HepG2 (cell line): Measurements from ENCODE around the gene SYNJ2. TPM values are rescaled to one million over a fixed set of nuclear protein-coding genes. Genes with fewer than 3 reads are reported as not detected.

Experiments
- ARID5B ChIP-seq: IDR thresholded peaks from 2 replicates; pipeline ENCODE4 v1.4.0; 2020; ENCODE audit warnings: mild to moderate bottlenecking, missing genetic modification reagents
- ARNT ChIP-seq: fragments of 450-650 bp; IDR thresholded peaks from 2 replicates; pipeline ENCODE4 v1.6.1; 2017
- ASH2L ChIP-seq: fragments of 300-600, 200-600 bp; sonication (generic); IDR thresholded peaks from 2 replicates; pipeline ENCODE4 v1.7.0; 2017; ENCODE audit warnings: low read depth, mild to moderate bottlenecking, moderate library complexity, mixed read lengths, low read length; ENCODE audit not compliant: insufficient read length
- ETS1 ChIP-seq: sonication (generic); formaldehyde crosslinking; IDR thresholded peaks from 2 replicates; pipeline ENCODE4 v1.4.0; 2020; ENCODE audit warnings: missing genetic modification reagents
- FOXA1 ChIP-seq, 2 experiments: fragments of 450-650 bp in 1 of 2; sonication (generic) in 1 of 2; formaldehyde crosslinking in 1 of 2; IDR thresholded peaks; 2 replicates each; pipeline versions ENCODE4 v1.4.0 to v1.6.1; 2016 to 2020; ENCODE audit warnings: missing genetic modification reagents in 1 of 2
- FOXA3 ChIP-seq: IDR thresholded peaks from 2 replicates; pipeline ENCODE4 v1.6.1; 2016; ENCODE audit warnings: missing genetic modification reagents, missing compliant biosample characterization
- IRF9 ChIP-seq: sonication (generic); formaldehyde crosslinking; IDR thresholded peaks from 2 replicates; pipeline ENCODE4 v1.8.0; 2022; ENCODE audit warnings: missing genetic modification reagents, mild to moderate bottlenecking, borderline replicate concordance
- ISX ChIP-seq: sonication (generic); formaldehyde crosslinking; conservative IDR thresholded peaks from 2 replicates; pipeline ENCODE4 v1.5.0; 2020; ENCODE audit warnings: missing genetic modification reagents
- MBNL3 ChIP-seq: fragments of 250-450 bp; sonication (Bioruptor Pico); conservative IDR thresholded peaks from 2 replicates; pipeline ENCODE4 v1.8.0; 2022; ENCODE audit warnings: mild to moderate bottlenecking, inconsistent platforms
- PRDM4 ChIP-seq: sonication (generic); formaldehyde crosslinking; IDR thresholded peaks from 2 replicates; pipeline ENCODE4 v1.9.0; 2021; ENCODE audit warnings: missing genetic modification reagents, borderline replicate concordance
- SAFB2 ChIP-seq: sonication (generic); formaldehyde crosslinking; IDR thresholded peaks from 2 replicates; pipeline ENCODE4 v1.5.1; 2020; ENCODE audit warnings: missing genetic modification reagents, low read depth, mild to moderate bottlenecking, borderline replicate concordance
- SNAPC4 ChIP-seq: sonication (generic); formaldehyde crosslinking; IDR thresholded peaks from 2 replicates; pipeline ENCODE4 v1.4.0; 2020; ENCODE audit warnings: mild to moderate bottlenecking, missing genetic modification reagents
- TRIM24 ChIP-seq: sonication (generic); formaldehyde crosslinking; IDR thresholded peaks from 2 replicates; pipeline ENCODE4 v1.8.0; 2022; ENCODE audit warnings: mild to moderate bottlenecking, missing genetic modification reagents
- ZFX ChIP-seq: sonication (generic); formaldehyde crosslinking; IDR thresholded peaks from 2 replicates; pipeline ENCODE4 v1.4.0; 2020; ENCODE audit warnings: mild to moderate bottlenecking, low read depth, missing genetic modification reagents, moderate library complexity
- ZNF350 ChIP-seq: sonication (generic); formaldehyde crosslinking; IDR thresholded peaks from 2 replicates; pipeline ENCODE4 v1.4.0; 2020; ENCODE audit warnings: mild to moderate bottlenecking, low read depth, missing genetic modification reagents, borderline replicate concordance
- polyA plus RNA-seq, 8 experiments: library from polyadenylated mRNA; depleted of rRNA in 3 of 8; stranded (reverse) in 7 of 8; unstranded in 1 of 8; fragments of >200 nt; fragmentation: Illumina TruSeq in 4 of 8; extraction: Trizol in 4 of 8; gene quantifications; 2 replicates each; pipeline versions ENCODE4 v1.2.1 to v1.2.3, GENCODE V29; 2011 to 2016; ENCODE audit warnings: low read depth in 4 of 8, missing spikeins in 1 of 8, mixed read lengths in 1 of 8; ENCODE audit not compliant: insufficient read depth in 1 of 8
- total RNA-seq, 5 experiments: library from RNA; depleted of rRNA; stranded (reverse); fragments of >200 nt; fragmentation: Illumina TruSeq; extraction: Trizol; gene quantifications; 2 replicates each; pipeline ENCODE4 v1.2.3, GENCODE V29; 2016; ENCODE audit warnings: low read depth in 1 of 5

The SYNJ2 gene
- total and polyA plus RNA-seq, 2 of the 13 experiments (the other 11 are each of a cell fraction or from before 2014, with no cell fraction given): 39.1 to 57.6 TPM

- TF ChIP-seq MBNL3 (no peak), FOXA3 (CRISPR knock-in tag) (peak; percentile 64), ETS1 (CRISPR knock-in tag) (no peak), IRF9 (CRISPR knock-in tag) (no peak), FOXA1 (IDR thresholded peaks at IDR 0.05) (no peak), FOXA1 (CRISPR knock-in tag; IDR thresholded peaks at IDR 0.05) (peak; percentile 17; the same call in 1 of the 2 replicates), ZFX (no peak), ARNT (no peak), ASH2L (no peak), ZNF350 (CRISPR knock-in tag) (no peak), ISX (CRISPR knock-in tag) (no peak), ARID5B (CRISPR knock-in tag) (peak; percentile 70), TRIM24 (CRISPR knock-in tag) (no peak), SAFB2 (CRISPR knock-in tag) (no peak), PRDM4 (CRISPR knock-in tag) (no peak), SNAPC4 (no peak)
Observed at GRCh38 chr6:158013904-158014504, 32.3 kb downstream of the SYNJ2 start (continued).
